ENCODE results near the gene ZNF383.
"Not testable (repeated sequence)": the region's sequence is repeated elsewhere in the genome, so short reads cannot be mapped to it uniquely, and the experiment has no call there.

The ZNF383 gene

DNA sequence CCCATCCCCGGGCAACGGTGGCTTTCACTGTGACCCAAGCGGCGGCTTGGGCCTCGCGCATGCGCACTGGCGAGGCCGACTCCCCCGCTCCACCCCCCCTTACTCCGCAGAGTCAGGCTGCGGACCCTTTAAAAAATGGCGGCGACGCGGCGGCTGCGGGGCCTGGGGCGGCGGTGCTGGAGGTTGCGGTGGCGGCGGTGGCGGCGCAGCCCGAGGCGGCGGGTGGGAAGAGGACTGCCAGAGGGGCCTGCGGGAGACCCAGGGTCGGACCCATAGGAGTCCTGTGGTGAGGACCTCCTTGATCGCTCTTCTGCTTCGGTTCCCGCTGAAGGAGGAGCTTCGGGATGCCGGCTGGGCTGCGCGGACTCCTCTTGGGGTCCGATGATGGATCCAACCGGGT is 76.2 kb downstream of the ZNF383 start:
- DNase-seq, result not testable (repeated sequence)
